ENCODE measurements around the gene SLC35D3.
"Not testable (repeated sequence)": the region's sequence is repeated elsewhere in the genome, so short reads cannot be mapped to it uniquely, and the experiment has no call there.

Gene SLC35D3

GRCh38 chr6:136921936-136922684, at the start of gene SLC35D3:
TSS of gene SLC35D3 (plus strand) at chr6:136922301. CDS start at chr6:136922429, 128 bp downstream.
- peak; percentile 34 for DNase-seq (ENCODE audit: low spot score)

GRCh38 chr6:136873748-136874147, 48.4 kb upstream of the SLC35D3 start:
- no peak for DNase-seq (ENCODE audit: low spot score)

- DNase-seq (ENCODE audit: low spot score): not testable (repeated sequence)
Observed at GRCh38 chr6:136876469-136876868, 45.6 kb upstream of the SLC35D3 start.

- no peak for DNase-seq (ENCODE audit: low spot score)
Observed at GRCh38 chr6:136880748-136881460, 41.2 kb upstream of the SLC35D3 start.

- DNase-seq (ENCODE audit: low spot score): no peak
Observed at GRCh38 chr6:136886091-136886490, 36.0 kb upstream of the SLC35D3 start.

GRCh38 chr6:136887953-136888352, 34.1 kb upstream of the SLC35D3 start:
- DNase-seq (ENCODE audit: low spot score): peak; percentile 3

GRCh38 chr6:136889271-136890193, 32.6 kb upstream of the SLC35D3 start:
- no peak for DNase-seq (ENCODE audit: low spot score)

GRCh38 chr6:136890194-136890839, 31.8 kb upstream of the SLC35D3 start:
- no peak for DNase-seq (ENCODE audit: low spot score)

GRCh38 chr6:136890986-136891385, 31.1 kb upstream of the SLC35D3 start:
- no peak for DNase-seq (ENCODE audit: low spot score)

GRCh38 chr6:136893187-136893586, 28.9 kb upstream of the SLC35D3 start:
- no peak for DNase-seq (ENCODE audit: low spot score)

GRCh38 chr6:136895901-136896300, 26.2 kb upstream of the SLC35D3 start:
- no peak for DNase-seq (ENCODE audit: low spot score)

- DNase-seq (ENCODE audit: low spot score): no peak
Observed at GRCh38 chr6:136897071-136897470, 25.0 kb upstream of the SLC35D3 start.

GRCh38 chr6:136901212-136901784, 20.8 kb upstream of the SLC35D3 start:
- DNase-seq (ENCODE audit: low spot score): no peak

GRCh38 chr6:136904477-136904876, 17.6 kb upstream of the SLC35D3 start:
- DNase-seq (ENCODE audit: low spot score): not testable (repeated sequence)

GRCh38 chr6:136914947-136915346, 7.2 kb upstream of the SLC35D3 start:
- DNase-seq (ENCODE audit: low spot score): no peak

- no peak for DNase-seq (ENCODE audit: low spot score)
Observed at GRCh38 chr6:136918706-136919105, 3.4 kb upstream of the SLC35D3 start.

- DNase-seq (ENCODE audit: low spot score): no peak
Observed at GRCh38 chr6:136920216-136920615, 1.9 kb upstream of the SLC35D3 start.

GRCh38 chr6:136920671-136921380, 1.3 kb upstream of the SLC35D3 start:
- peak; percentile 5 for DNase-seq (ENCODE audit: low spot score)

GRCh38 chr6:136921381-136921935, 643 bp upstream of the SLC35D3 start:
- peak; percentile 43 for DNase-seq (ENCODE audit: low spot score)

GRCh38 chr6:136922685-136923006, 545 bp downstream of the SLC35D3 start:
- no peak for DNase-seq (ENCODE audit: low spot score)

All from LoVo (cell line).